K562 (cell line): ENCODE measurements around the gene SPTLC1. TPM values are rescaled to one million over a fixed set of nuclear protein-coding genes. Genes with fewer than 3 reads are reported as not detected.
A peak's percentile ranks its signal among the peaks of the same experiment; 100 is the strongest.

Experiments
- ATAC-seq: fragments of 200-7000 bp; cut with Tn5 transposase; 3 replicates; pipeline ENCODE4 v1.9.1; 2020; ENCODE audit warnings: moderate library complexity
- BruUV-seq: library from RNA; stranded (reverse); fragments of 400-500 nt; replicated peaks from 2 replicates; lab custom pipeline; 2021; lab: Mats Ljungman, UMichigan
- CTCF ChIA-PET: fragments of 300-600 bp; formaldehyde crosslinking; extraction: SDS; loops from one replicate; lab custom pipeline; 2021; ENCODE audit warnings: low intra/inter-chr PET ratio; lab: Yijun Ruan, JAX
- POLR2A ChIA-PET: fragments of 300-600, 350-650 bp; sonication (Branson Sonifier 250); formaldehyde crosslinking; extraction: SDS; loops from one replicate; lab custom pipeline; 2021; ENCODE audit warnings: antibody characterized with exemption, inconsistent platforms; lab: Yijun Ruan, JAX
- DNase-seq, 4 experiments: peaks; one replicate each; pipeline versions ENCODE4 v3.0.0 to v3.0.0-alpha.2; 2011 to 2018; ENCODE audit warnings: low spot score in 3 of 4, mixed read lengths in 3 of 4; ENCODE audit errors: extremely low read depth in 1 of 4
- FAIRE-seq: peaks from 2 replicates; lab custom pipeline; 2011; peaks lifted over from hg19 to GRCh38; lab: Jason Lieb, UNC
- H2AFZ ChIP-seq: 2 replicates; pipeline ENCODE4 v1.6.0; 2011; ENCODE audit warnings: low read depth, low read length, control low read depth, inconsistent platforms
- H3K27ac ChIP-seq: fragments of 200-600 bp; 3 replicates; pipeline ENCODE4 v1.8.0; 2011; ENCODE audit warnings: low read depth, mild to moderate bottlenecking, control low read depth, inconsistent platforms, low read length, moderate library complexity, mixed read lengths; ENCODE audit errors: extremely low read depth
- H3K27me3 ChIP-seq, 2 experiments: fragments of 300-600 bp in 1 of 2; 2 replicates in 1 of 2; 3 replicates in 1 of 2; pipeline versions ENCODE4 v1.6.0 to v1.8.0; 2011; ENCODE audit warnings: inconsistent platforms in 2 of 2, low read length in 2 of 2, mild to moderate bottlenecking in 1 of 2, mixed read lengths in 1 of 2, moderate library complexity in 1 of 2; ENCODE audit not compliant: control insufficient read depth in 2 of 2, insufficient read depth in 2 of 2
- H3K36me3 ChIP-seq: fragments of 300-600 bp; 3 replicates; pipeline ENCODE4 v1.8.0; 2011; ENCODE audit warnings: mild to moderate bottlenecking, low read length, inconsistent platforms; ENCODE audit not compliant: control insufficient read depth, insufficient read depth
- H3K4me1 ChIP-seq, 2 experiments: fragments of 200-600 bp in 1 of 2; replicated peaks in 1 of 2; 2 replicates in 1 of 2; 3 replicates in 1 of 2; pipeline versions ENCODE4 v1.5.1 to v1.8.0; 2011; ENCODE audit warnings: inconsistent platforms in 2 of 2, low read length in 2 of 2, mild to moderate bottlenecking in 1 of 2, mixed read lengths in 1 of 2, moderate library complexity in 1 of 2; ENCODE audit not compliant: control insufficient read depth in 2 of 2, insufficient read depth in 2 of 2
- H3K4me2 ChIP-seq: 2 replicates; pipeline ENCODE4 v1.6.1; 2011; ENCODE audit warnings: low read length, control low read depth, inconsistent platforms, mixed read lengths; ENCODE audit not compliant: insufficient read depth
- H3K4me3 ChIP-seq: fragments of 200-600 bp; sonication (generic), shearing (Covaris generic); 2 replicates; pipeline ENCODE4 v1.5.1; 2016; ENCODE audit warnings: control low read depth, inconsistent platforms
- H3K79me2 ChIP-seq: fragments of 200-600 bp; 3 replicates; pipeline ENCODE4 v1.8.0; 2011; ENCODE audit warnings: low read length, inconsistent platforms; ENCODE audit not compliant: control insufficient read depth, insufficient read depth
- H3K9ac ChIP-seq, 2 experiments: 2 replicates each; pipeline versions ENCODE4 v1.6.0 to v1.6.1; 2011; ENCODE audit warnings: low read depth in 2 of 2, low read length in 2 of 2, control low read depth in 1 of 2, inconsistent platforms in 1 of 2, mild to moderate bottlenecking in 1 of 2, mixed read lengths in 1 of 2; ENCODE audit not compliant: insufficient read depth in 1 of 2
- H3K9me1 ChIP-seq: one replicate; pipeline ENCODE4 v1.6.0; 2011; ENCODE audit warnings: inconsistent platforms, mild to moderate bottlenecking, low read length, moderate library complexity; ENCODE audit not compliant: control insufficient read depth, insufficient read depth
- H3K9me3 ChIP-seq: replicated peaks from 2 replicates; pipeline ENCODE4 v1.5.1; 2011; ENCODE audit warnings: low read depth, low read length, inconsistent platforms; ENCODE audit not compliant: control insufficient read depth, insufficient read depth
- H4K20me1 ChIP-seq: replicated peaks from 2 replicates; pipeline ENCODE4 v1.6.1; 2011; ENCODE audit warnings: low read length, inconsistent platforms, mixed read lengths; ENCODE audit not compliant: control insufficient read depth, insufficient read depth
- BRF2 ChIP-seq: IDR thresholded peaks from 3 replicates; pipeline ENCODE4 v1.6.1; 2011; ENCODE audit warnings: borderline replicate concordance, mild to moderate bottlenecking; ENCODE audit not compliant: insufficient read length, insufficient read depth
- CHD2 ChIP-seq: IDR thresholded peaks from 2 replicates; pipeline ENCODE4 v1.6.1; 2011; ENCODE audit warnings: low read depth, low read length
- GATA2 ChIP-seq: sonication (generic); formaldehyde crosslinking; IDR thresholded peaks from 2 replicates; pipeline ENCODE4 v1.4.0; 2020; ENCODE audit warnings: mild to moderate bottlenecking, missing genetic modification reagents
- MLLT1 ChIP-seq, 2 experiments: fragments of 450-650 bp; IDR thresholded peaks; 2 replicates each; pipeline ENCODE4 v1.6.1; 2016
- NR1H2 ChIP-seq: sonication (generic); formaldehyde crosslinking; IDR thresholded peaks from 2 replicates; pipeline ENCODE4 v1.4.0; 2020; ENCODE audit warnings: mild to moderate bottlenecking, missing genetic modification reagents
- PTRF ChIP-seq: fragments of 450-650 bp; IDR thresholded peaks from 2 replicates; pipeline ENCODE4 v1.6.1; 2016; ENCODE audit warnings: mild to moderate bottlenecking, missing genetic modification characterization, missing compliant biosample characterization
- RNF2 ChIP-seq: sonication (generic); IDR thresholded peaks from 2 replicates; pipeline ENCODE4 v1.6.1; 2016
- SNIP1 ChIP-seq: fragments of 450-650 bp; IDR thresholded peaks from 2 replicates; pipeline ENCODE4 v1.7.1; 2017; ENCODE audit warnings: low read depth, mild to moderate bottlenecking
- SP1 ChIP-seq: sonication (generic); formaldehyde crosslinking; IDR thresholded peaks from 2 replicates; pipeline ENCODE4 v1.8.1; 2022; ENCODE audit warnings: mild to moderate bottlenecking, missing genetic modification reagents
- STAT5A ChIP-seq: IDR thresholded peaks from 2 replicates; pipeline ENCODE4 v1.6.1; 2012; ENCODE audit warnings: low read length, inconsistent platforms, borderline replicate concordance
- XRCC5 ChIP-seq: fragments of 200-400 bp; formaldehyde crosslinking; IDR thresholded peaks from 2 replicates; pipeline ENCODE4 v1.6.1; 2017; ENCODE audit warnings: low read depth, mild to moderate bottlenecking, low read length
- ZNF174 ChIP-seq: fragments of 250-450 bp; sonication (Bioruptor Pico); IDR thresholded peaks from 2 replicates; pipeline ENCODE4 v1.4.0; 2020; ENCODE audit warnings: mild to moderate bottlenecking
- ZNF217 ChIP-seq: sonication (generic); formaldehyde crosslinking; IDR thresholded peaks from 2 replicates; pipeline ENCODE4 v1.8.0; 2022; ENCODE audit warnings: mild to moderate bottlenecking, missing genetic modification reagents
- ZNF551 ChIP-seq: fragments of 250-450 bp; sonication (Bioruptor Pico); IDR thresholded peaks from 2 replicates; pipeline ENCODE4 v1.5.0; 2021; ENCODE audit warnings: mild to moderate bottlenecking, moderate library complexity
- WGBS: fragments of 100-300 bp; shearing (Covaris generic); methylation state at CpG from one replicate; pipeline ENCODE4 v1.1.6; 2016; ENCODE audit warnings: low coverage, mixed read lengths; ENCODE audit not compliant: insufficient coverage; ENCODE audit errors: missing lambda C conversion rate; 5-methylcytosine and 5-hydroxymethylcytosine counted together
- in situ Hi-C: fragments of 300-500 bp; cut with MboI; formaldehyde crosslinking; loops from 4 replicates; pipeline ENCODE4 v1.15.0; 2018; ENCODE audit warnings: inconsistent platforms, mixed read lengths
- intact Hi-C: fragments of 100-400 bp; cut with micrococcal nuclease; formaldehyde crosslinking; loops from 2 replicates; pipeline ENCODE4 v1.14.2; 2022
- polyA plus RNA-seq, 8 experiments: library from polyadenylated mRNA; depleted of rRNA in 4 of 8; stranded (reverse) in 5 of 8; unstranded in 3 of 8; fragments of >200 nt; fragmentation: Nextera tagmentation in 2 of 8; fragmentation: Illumina TruSeq in 1 of 8; extraction: Ambion mirVana in 2 of 8; extraction: Trizol in 1 of 8; gene quantifications; 2 replicates each; pipeline versions ENCODE4 v1.2.1 to v1.2.3, GENCODE V29; 2011 to 2014; ENCODE audit warnings: inconsistent platforms in 1 of 8, missing spikeins in 1 of 8
- total RNA-seq, 7 experiments: library from RNA; depleted of rRNA in 6 of 7; stranded (reverse); fragments of >200 nt in 6 of 7; fragmentation: Illumina TruSeq in 2 of 7; extraction: Trizol in 2 of 7; gene quantifications; 2 replicates each; pipeline versions ENCODE4 v1.2.1 to v1.2.3, GENCODE V29; 2011 to 2021; ENCODE audit warnings: low replicate concordance in 1 of 7
- TF ChIP-seq, protein P1 (sequence below): fragments of 250-450 bp; sonication (Bioruptor Pico); IDR thresholded peaks from 2 replicates; pipeline ENCODE4 v1.8.0; 2022; ENCODE audit warnings: inconsistent platforms, mild to moderate bottlenecking, moderate library complexity, borderline replicate concordance

SPTLC1 gene
- total and polyA plus RNA-seq, 9 of the 15 experiments (the other 6 are each of a cell fraction or from before 2014, with no cell fraction given): 58.8 to 125 (median 84.5) TPM

- 13% methylated on average over 16 of the region's 16 CpGs for WGBS
- no peak for TF ChIP-seq ZNF174 (CRISPR knock-in tag)
- TF ChIP-seq, protein P1, sequence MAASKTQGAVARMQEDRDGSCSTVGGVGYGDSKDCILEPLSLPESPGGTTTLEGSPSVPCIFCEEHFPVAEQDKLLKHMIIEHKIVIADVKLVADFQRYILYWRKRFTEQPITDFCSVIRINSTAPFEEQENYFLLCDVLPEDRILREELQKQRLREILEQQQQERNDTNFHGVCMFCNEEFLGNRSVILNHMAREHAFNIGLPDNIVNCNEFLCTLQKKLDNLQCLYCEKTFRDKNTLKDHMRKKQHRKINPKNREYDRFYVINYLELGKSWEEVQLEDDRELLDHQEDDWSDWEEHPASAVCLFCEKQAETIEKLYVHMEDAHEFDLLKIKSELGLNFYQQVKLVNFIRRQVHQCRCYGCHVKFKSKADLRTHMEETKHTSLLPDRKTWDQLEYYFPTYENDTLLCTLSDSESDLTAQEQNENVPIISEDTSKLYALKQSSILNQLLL: no peak
- TF ChIP-seq CHD2: no peak
- no peak for TF ChIP-seq ZNF217 (CRISPR knock-in tag)
- TF ChIP-seq MLLT1 (IDR thresholded peaks at IDR 0.05): no peak
- no peak for TF ChIP-seq XRCC5
- no peak for TF ChIP-seq NR1H2 (CRISPR knock-in tag)
- no peak for TF ChIP-seq RNF2
- TF ChIP-seq STAT5A: no peak
- no peak for TF ChIP-seq GATA2 (CRISPR knock-in tag)
- TF ChIP-seq SNIP1: no peak
- no peak for TF ChIP-seq BRF2
- TF ChIP-seq ZNF551: no peak
- TF ChIP-seq PTRF (tag): no peak
- TF ChIP-seq SP1 (CRISPR knock-in tag): no peak
Observed at GRCh38 chr9:92140074-92140753, 25.0 kb upstream of the SPTLC1 start.

More at GRCh38 chr9:92140074-92140753, 25.0 kb upstream of the SPTLC1 start:
- H4K20me1 ChIP-seq: no peaks in the 10 kb centered on the region; the same call in 1 of the 2 replicates
- no TSS peak for BruUV-seq
- H3K9me1 ChIP-seq: no peaks in the 10 kb centered on the region
- no peak overlapping the region for H3K4me3 ChIP-seq
- H3K4me1 ChIP-seq: peaks cover 6 to 36% of the 10 kb centered on the region in 2 experiments; a peak in 4 of 5 replicates
- DNase-seq (peak; percentile 74 to 86 (median 77)), ATAC-seq (peak; percentile 78), FAIRE-seq (peak; percentile 84)
- peaks cover 0 to 10% of the 10 kb centered on the region in 2 experiments; a peak in 1 of 5 replicates for H3K27me3 ChIP-seq
- in situ Hi-C loops (no loop called here), intact Hi-C loops (loop anchor here (5.0 kb wide), 1 partner anchor 97 kb away; no protein-coding TSS in a partner anchor)
- H3K9me3 ChIP-seq: no peaks in the 10 kb centered on the region
- H3K9ac ChIP-seq: peak overlapping the region in 1 of 2 experiments; percentile 41; a peak in 2 of 4 replicates
- peak overlapping the region; percentile 77; the same call in 1 of the 2 replicates for H2AFZ ChIP-seq
- ChIA-PET CTCF (interaction anchor here (0.6 to 1.9 kb wide), 7 partner anchors 66 to 651 kb away, joined by 3 to 16 read pairs (median 4); no protein-coding TSS in a partner anchor), POLR2A (interaction anchor here (0.5 to 2.8 kb wide), 8 partner anchors 34 to 477 kb away, joined by 3 to 9 read pairs (median 4); no protein-coding TSS in a partner anchor)
- no peaks in the 10 kb centered on the region for H3K79me2 ChIP-seq
- no peaks in the 10 kb centered on the region for H3K36me3 ChIP-seq
- H3K4me2 ChIP-seq: no peak overlapping the region; the same call in 1 of the 2 replicates
- H3K27ac ChIP-seq: no peak overlapping the region
